Measurements from ENCODE around the gene IL1F10.

The IL1F10 gene

DNA sequence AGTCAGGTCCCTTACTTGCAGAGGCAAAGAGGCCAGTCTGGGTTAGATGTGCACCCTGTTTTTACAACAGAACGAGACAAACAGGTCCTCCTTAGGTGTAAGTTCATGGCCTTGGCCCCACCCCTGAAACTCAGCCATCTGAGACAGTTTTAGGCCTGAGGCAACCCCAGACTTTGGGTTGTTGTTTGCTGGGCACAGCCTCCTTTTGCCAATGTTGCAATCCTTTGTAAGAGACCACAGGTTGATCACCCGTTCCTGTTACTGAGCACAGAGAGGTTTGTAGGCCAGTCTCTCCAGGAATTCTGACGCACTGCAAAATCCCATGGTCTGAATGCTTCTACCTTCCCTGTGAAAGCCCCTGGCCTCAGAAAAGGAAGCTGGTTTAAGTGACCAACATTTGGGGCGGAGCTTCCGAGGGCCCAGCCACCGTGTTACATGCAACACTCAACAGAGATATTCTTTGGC is 44.1 kb downstream of the IL1F10 start:
- no peak overlapping the region for H3K4me3 ChIP-seq (ENCODE audit: low read depth, low read length)
- no peak for DNase-seq (ENCODE audit: low read depth)
- TF ChIP-seq, protein P1, sequence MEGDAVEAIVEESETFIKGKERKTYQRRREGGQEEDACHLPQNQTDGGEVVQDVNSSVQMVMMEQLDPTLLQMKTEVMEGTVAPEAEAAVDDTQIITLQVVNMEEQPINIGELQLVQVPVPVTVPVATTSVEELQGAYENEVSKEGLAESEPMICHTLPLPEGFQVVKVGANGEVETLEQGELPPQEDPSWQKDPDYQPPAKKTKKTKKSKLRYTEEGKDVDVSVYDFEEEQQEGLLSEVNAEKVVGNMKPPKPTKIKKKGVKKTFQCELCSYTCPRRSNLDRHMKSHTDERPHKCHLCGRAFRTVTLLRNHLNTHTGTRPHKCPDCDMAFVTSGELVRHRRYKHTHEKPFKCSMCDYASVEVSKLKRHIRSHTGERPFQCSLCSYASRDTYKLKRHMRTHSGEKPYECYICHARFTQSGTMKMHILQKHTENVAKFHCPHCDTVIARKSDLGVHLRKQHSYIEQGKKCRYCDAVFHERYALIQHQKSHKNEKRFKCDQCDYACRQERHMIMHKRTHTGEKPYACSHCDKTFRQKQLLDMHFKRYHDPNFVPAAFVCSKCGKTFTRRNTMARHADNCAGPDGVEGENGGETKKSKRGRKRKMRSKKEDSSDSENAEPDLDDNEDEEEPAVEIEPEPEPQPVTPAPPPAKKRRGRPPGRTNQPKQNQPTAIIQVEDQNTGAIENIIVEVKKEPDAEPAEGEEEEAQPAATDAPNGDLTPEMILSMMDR (conservative IDR thresholded peaks at IDR 0.05; ENCODE audit: low read depth, low read length): no peak

DNA sequence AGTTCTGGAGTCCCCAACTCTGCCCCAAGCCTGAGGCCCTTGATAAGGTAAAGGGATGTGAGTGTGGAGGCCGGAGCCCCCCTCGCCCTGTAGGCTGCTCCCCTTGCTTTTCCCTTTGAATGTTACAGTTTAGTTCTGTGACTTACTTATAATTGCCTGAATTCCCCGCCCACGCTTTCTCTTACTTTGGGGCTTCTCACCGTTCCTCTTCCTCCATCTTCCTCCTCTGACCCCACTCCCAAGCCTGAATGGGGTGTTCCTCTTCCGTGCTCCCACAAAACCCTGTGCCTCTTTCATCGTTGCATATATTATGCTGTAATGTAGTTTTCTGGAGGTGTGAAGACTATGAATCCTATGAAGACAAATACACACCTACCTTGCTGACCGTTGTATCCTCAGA is 44.7 kb downstream of the IL1F10 start:
- H3K4me3 ChIP-seq (ENCODE audit: low read depth, low read length): no peak overlapping the region
- DNase-seq (ENCODE audit: low read depth): no peak
- TF ChIP-seq, protein P1 (conservative IDR thresholded peaks at IDR 0.05; ENCODE audit: low read depth, low read length): no peak

DNA sequence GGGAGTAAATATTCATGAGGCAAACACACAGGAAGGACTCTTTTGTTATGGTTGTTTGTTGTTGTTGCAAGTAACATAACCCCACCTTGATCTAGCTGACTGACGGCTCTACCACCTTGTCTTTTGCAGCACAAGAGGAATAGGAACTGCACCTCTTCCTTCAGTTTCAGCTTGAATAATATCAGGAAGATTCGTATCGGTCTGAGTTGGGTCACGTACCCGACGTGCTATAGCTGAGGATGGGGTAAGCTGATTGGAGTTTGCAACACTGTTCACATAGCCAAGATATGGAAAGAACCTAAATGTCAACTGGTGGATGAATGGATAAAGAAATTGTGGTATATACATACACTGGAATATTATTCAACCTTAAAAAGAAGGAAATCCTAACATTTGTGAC is 45.1 kb downstream of the IL1F10 start:
- DNase-seq (ENCODE audit: low read depth): no peak
- TF ChIP-seq, protein P1 (conservative IDR thresholded peaks at IDR 0.05; ENCODE audit: low read depth, low read length): no peak
- no peak overlapping the region for H3K4me3 ChIP-seq (ENCODE audit: low read depth, low read length)

DNA sequence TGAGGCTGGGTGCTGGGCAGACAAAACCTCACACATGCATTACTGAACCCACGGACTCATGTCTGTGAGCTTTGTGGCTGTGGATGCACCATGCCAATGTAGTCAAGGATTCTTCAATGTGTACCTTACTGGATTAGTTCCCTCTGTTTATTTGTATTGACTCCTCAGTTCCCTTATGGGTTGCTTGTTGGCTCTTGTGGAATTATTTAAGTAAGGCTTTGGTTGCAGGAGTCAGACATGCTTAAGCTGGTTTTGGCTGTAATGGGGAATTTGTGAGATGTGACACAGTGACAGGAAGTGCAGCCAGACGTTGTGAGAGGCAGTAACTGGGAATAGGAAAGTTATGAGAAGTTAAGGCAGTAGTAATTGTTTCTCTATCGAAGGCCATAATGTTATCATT is 46.0 kb downstream of the IL1F10 start:
- TF ChIP-seq, protein P1 (conservative IDR thresholded peaks at IDR 0.05; ENCODE audit: low read depth, low read length): no peak
- H3K4me3 ChIP-seq (ENCODE audit: low read depth, low read length): no peak overlapping the region
- no peak for DNase-seq (ENCODE audit: low read depth)

DNA sequence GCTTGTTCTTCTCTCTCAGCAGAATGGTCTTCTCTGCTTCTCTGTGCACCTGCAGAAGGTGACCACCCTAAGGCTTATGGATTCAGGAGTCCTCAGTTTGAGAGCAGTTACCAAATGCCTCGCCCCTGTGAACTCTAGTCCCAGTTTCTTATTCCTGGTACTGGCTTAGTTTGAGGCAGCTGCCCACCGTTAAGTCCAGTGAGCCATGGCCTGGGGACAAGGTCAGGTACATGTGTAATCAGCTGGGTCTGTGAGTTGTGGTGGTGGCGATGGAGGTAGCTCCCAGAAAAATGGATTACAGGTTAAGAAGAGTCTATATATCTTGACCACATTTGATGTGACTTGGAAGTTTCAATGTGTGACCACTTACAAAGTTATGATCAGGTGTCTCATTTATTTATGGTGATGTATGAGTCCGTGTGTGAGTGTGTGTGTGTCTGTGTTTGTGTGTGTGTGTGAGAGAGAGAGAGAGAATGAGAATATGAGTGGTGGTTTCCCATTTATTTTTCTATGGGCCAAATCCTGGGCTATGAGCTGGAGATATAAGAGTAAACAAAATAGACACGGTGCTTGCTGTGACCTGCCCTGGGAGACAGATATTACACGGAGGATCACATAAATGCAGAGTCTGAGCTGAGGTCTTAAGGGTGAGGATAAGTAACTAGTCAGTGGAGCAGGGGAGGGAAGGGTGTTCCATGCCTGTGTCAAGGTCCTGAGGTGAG is 46.6 kb downstream of the IL1F10 start:
- no peak overlapping the region for H3K4me3 ChIP-seq (ENCODE audit: low read depth, low read length)
- DNase-seq (ENCODE audit: low read depth): no peak
- TF ChIP-seq, protein P1 (conservative IDR thresholded peaks at IDR 0.05; ENCODE audit: low read depth, low read length): no peak

DNA sequence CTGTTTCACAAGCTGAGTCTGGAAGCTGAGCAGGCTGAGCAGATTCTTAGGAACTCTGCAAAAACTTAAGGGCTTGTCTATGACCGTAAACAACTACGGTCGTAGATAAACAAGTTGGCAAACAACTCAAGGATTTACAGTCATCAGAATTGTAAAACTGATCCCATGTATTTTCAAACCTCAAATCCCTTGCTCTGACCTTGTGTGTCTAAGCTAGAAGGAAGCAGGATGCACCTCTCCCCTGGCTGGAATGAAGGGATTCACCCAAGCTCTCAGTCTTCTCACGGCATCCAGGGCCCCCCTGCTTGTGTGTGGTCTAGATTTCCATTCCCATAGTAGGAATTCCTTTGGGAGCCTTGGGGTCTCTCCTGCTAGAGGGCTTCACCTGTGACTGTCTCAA is 47.2 kb downstream of the IL1F10 start:
- H3K4me3 ChIP-seq (ENCODE audit: low read depth, low read length): no peak overlapping the region
- TF ChIP-seq, protein P1 (conservative IDR thresholded peaks at IDR 0.05; ENCODE audit: low read depth, low read length): no peak
- no peak for DNase-seq (ENCODE audit: low read depth)
